Measurements from ENCODE around the gene GAPVD1.
"Not testable (repeated sequence)": the region's sequence is repeated elsewhere in the genome, so short reads cannot be mapped to it uniquely, and the experiment has no call there.

The GAPVD1 gene

DNA sequence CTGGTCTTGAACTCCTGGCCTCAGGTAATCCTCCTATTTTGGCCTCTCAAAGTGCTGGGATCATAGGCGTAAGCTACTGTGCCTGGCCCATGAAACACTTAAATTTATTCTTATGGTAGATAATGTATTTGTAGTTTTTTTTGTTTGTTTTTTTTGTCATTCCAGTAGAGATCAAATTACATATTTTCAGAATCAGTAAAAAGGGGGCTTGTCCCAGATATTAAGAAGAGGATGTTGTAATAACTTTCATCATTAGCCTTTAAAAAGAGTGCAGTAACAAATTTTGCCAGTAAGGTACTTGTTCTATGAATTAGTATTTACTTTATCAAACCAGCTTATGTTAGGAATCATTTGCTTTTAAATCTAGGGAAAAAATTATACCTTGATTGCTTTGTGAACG, 42.6 kb downstream of the GAPVD1 start:
- H3K4me1 Mint-ChIP-seq (ENCODE audit: low read depth) = no peaks in the 10 kb centered on the region
- no peak overlapping the region for H3K27ac Mint-ChIP-seq
- H3K4me3 Mint-ChIP-seq = no peak overlapping the region
- H3K9me3 Mint-ChIP-seq = no peaks in the 10 kb centered on the region
- H3K36me3 Mint-ChIP-seq (ENCODE audit: low read depth) = peaks cover 24% of the 10 kb centered on the region
- H3K27me3 Mint-ChIP-seq (ENCODE audit: low read depth) = no peaks in the 10 kb centered on the region

DNA sequence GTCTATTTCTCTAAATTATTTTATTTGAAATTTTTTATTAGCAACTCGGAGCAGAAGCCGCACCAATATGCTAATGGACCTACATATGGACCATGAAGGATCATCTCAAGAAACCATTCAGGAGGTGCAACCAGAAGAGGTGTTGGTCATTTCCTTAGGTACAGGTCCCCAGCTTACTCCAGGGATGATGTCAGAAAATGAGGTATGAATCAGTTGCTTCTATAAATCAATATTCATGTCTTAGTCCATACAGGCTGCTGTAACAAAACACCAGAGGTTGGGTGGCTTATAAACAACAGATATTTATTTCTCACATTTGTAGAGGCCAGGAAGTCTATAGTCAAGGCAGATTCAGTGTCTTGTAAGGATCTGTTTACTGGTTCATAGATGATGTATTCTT, 50.8 kb downstream of the GAPVD1 start:
- no peaks in the 10 kb centered on the region for H3K4me1 Mint-ChIP-seq (ENCODE audit: low read depth)
- no peak overlapping the region for H3K4me3 Mint-ChIP-seq
- H3K27me3 Mint-ChIP-seq (ENCODE audit: low read depth) = no peaks in the 10 kb centered on the region
- no peak overlapping the region for H3K27ac Mint-ChIP-seq
- H3K36me3 Mint-ChIP-seq (ENCODE audit: low read depth) = peaks cover 49% of the 10 kb centered on the region
- H3K9me3 Mint-ChIP-seq = peaks cover 15% of the 10 kb centered on the region

DNA sequence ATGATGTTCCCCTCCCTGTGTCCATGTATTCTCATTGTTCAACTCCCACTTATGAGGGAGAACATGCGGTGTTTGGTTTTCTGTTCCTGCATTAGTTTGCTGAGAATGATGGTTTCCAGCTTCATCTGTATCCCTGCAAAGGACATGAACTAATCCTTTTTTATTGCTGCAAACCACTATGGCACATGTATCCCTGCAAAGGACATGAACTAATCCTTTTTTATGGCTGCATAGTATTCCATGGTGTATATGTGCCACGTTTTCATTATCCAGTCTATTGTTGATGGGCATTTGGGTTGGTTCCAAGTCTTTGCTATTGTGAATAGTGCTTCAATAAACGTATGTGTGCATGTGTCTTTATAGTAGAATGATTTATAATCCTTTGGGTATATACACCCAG, 54.7 kb downstream of the GAPVD1 start:
- not testable (repeated sequence) for H3K27ac Mint-ChIP-seq; H3K27me3 Mint-ChIP-seq (ENCODE audit: low read depth); H3K4me1 Mint-ChIP-seq (ENCODE audit: low read depth); H3K4me3 Mint-ChIP-seq
- peaks cover 25% of the 10 kb centered on the region for H3K9me3 Mint-ChIP-seq
- H3K36me3 Mint-ChIP-seq (ENCODE audit: low read depth) = peaks cover 53% of the 10 kb centered on the region

DNA sequence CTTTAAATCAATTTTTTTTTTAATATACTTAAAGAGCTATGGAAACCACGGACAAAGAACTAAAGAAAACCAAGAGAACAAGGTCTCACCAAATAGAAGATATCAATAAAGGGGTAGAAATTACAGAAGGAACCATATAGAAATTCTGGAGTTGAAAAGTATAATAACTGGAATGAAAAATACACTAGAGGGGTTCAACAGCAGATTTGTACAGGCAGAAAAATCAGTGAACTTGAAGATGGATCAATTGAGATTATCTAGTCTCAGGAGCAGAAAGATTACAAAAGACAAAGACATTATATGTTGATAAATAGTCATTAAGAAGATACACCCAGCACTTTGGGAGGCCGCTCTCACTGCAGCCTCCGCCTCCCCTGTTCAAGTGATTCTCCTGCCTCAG, 56.1 kb downstream of the GAPVD1 start:
- Mint-ChIP-seq H3K4me3 (no peak overlapping the region), H3K4me1 (ENCODE audit: low read depth) (no peaks in the 10 kb centered on the region), H3K27me3 (ENCODE audit: low read depth) (no peaks in the 10 kb centered on the region), H3K36me3 (ENCODE audit: low read depth) (peaks cover 50% of the 10 kb centered on the region), H3K27ac (no peak overlapping the region), H3K9me3 (peaks cover 25% of the 10 kb centered on the region)

DNA sequence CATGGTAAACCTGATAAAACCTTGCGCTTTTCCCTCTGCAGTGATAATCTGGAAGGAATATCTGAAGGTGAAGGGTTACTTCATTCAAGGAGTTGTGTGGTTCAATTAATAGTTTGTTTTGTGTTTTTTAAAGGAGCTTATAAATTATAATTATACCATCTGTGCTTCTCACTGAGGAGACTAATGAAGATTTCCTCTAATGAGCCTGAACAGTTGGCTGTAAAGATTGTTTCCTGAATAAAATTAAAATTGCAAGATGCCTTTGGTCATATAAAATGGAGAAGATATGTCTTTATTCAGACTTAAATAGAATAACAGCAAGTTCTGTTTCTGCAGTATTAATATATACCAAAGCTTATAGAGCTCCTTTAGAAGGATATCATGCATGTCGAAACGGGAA, 59.9 kb downstream of the GAPVD1 start:
- H3K4me3 Mint-ChIP-seq = no peak overlapping the region
- H3K4me1 Mint-ChIP-seq (ENCODE audit: low read depth) = no peaks in the 10 kb centered on the region
- peaks cover 31% of the 10 kb centered on the region for H3K36me3 Mint-ChIP-seq (ENCODE audit: low read depth)
- no peaks in the 10 kb centered on the region for H3K27me3 Mint-ChIP-seq (ENCODE audit: low read depth)
- H3K27ac Mint-ChIP-seq = no peak overlapping the region
- peaks cover 13% of the 10 kb centered on the region for H3K9me3 Mint-ChIP-seq

DNA sequence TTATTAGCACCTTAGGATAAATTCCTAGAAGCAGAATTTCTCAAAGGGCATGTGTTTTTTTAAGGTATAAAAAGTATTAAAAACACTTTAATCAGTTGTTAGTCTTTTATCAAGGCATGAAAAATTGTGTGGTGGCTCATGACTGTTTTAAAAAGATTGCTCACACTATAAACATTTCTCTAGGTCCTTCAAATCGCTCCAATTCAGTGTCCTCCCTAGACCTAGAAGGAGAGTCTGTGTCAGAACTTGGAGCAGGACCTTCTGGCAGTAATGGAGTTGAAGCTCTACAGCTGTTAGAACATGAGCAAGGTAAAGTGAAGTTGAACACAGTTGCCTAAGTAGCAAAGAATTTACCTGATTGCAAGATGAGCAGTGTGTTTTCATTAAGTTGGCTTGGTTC, 62.0 kb downstream of the GAPVD1 start:
- Mint-ChIP-seq H3K4me3 (no peak overlapping the region), H3K36me3 (ENCODE audit: low read depth) (peaks cover 23% of the 10 kb centered on the region), H3K27ac (no peak overlapping the region), H3K4me1 (ENCODE audit: low read depth) (no peaks in the 10 kb centered on the region), H3K9me3 (no peaks in the 10 kb centered on the region), H3K27me3 (ENCODE audit: low read depth) (no peaks in the 10 kb centered on the region)

DNA sequence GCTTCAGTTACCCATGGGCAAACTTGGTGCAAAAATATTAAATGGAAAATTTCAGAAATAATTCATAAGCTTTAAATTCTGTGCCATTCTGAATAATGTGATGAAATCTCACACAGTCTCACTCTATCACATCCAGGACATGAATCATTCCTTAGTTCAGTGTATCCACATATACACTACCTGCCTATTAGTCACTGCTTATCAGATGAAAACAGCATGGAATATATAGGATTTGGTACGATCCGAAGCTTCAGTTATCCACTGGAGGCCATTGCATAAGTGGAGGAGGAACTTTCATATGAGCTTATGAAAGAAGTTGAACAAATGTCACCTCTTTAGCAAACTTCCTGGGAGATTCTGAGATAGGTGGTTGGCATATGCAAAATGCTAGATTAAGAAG, 64.2 kb downstream of the GAPVD1 start:
- Mint-ChIP-seq H3K27ac (no peak overlapping the region), H3K27me3 (ENCODE audit: low read depth) (no peaks in the 10 kb centered on the region), H3K36me3 (ENCODE audit: low read depth) (peaks cover 31% of the 10 kb centered on the region), H3K9me3 (no peaks in the 10 kb centered on the region), H3K4me1 (ENCODE audit: low read depth) (no peaks in the 10 kb centered on the region), H3K4me3 (no peak overlapping the region)

DNA sequence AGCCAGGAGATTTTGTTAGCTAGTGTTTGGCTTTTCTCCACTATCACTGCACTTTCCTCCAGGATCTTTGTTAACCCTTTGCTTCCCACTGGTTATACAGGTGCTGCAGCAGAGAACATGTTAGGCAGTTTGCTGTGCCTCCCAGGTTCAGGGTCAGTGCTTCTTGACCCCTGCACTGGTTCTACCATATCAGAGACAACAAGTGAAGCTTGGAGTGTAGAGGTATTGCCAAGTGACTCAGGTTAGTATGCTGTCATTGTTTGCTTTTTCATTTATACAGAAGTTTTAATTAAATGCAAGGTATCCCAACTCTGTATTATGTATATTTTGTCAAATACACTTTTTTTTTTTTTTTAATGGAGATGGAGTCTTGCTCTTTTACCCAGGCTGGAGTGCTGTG, 68.4 kb downstream of the GAPVD1 start:
- Mint-ChIP-seq H3K4me3 (no peak overlapping the region), H3K9me3 (no peaks in the 10 kb centered on the region), H3K27ac (no peak overlapping the region), H3K27me3 (ENCODE audit: low read depth) (no peaks in the 10 kb centered on the region), H3K36me3 (ENCODE audit: low read depth) (peaks cover 46% of the 10 kb centered on the region), H3K4me1 (ENCODE audit: low read depth) (peaks cover 9% of the 10 kb centered on the region)

DNA sequence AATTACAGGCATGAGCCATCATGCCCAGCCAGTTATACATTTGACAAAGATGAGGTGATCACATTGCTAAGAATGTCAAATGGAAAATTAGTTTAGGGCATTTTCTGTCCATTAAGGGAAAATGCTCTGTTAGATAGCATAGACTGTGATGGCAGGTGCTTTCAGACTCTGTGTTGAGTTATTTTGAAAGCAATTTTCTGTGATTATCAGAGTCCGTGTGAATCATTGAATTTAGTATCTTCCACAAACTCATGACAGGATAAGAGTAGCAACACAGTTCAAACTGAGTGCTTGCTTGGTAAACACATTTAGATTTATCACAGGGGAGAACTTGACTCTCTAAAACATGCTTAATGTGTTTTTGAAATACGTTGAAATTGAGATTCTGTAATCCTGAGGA, 69.0 kb downstream of the GAPVD1 start:
- H3K36me3 Mint-ChIP-seq (ENCODE audit: low read depth) = peaks cover 47% of the 10 kb centered on the region
- no peak overlapping the region for H3K27ac Mint-ChIP-seq
- peaks cover 9% of the 10 kb centered on the region for H3K4me1 Mint-ChIP-seq (ENCODE audit: low read depth)
- no peaks in the 10 kb centered on the region for H3K9me3 Mint-ChIP-seq
- H3K4me3 Mint-ChIP-seq = no peak overlapping the region
- no peaks in the 10 kb centered on the region for H3K27me3 Mint-ChIP-seq (ENCODE audit: low read depth)

DNA sequence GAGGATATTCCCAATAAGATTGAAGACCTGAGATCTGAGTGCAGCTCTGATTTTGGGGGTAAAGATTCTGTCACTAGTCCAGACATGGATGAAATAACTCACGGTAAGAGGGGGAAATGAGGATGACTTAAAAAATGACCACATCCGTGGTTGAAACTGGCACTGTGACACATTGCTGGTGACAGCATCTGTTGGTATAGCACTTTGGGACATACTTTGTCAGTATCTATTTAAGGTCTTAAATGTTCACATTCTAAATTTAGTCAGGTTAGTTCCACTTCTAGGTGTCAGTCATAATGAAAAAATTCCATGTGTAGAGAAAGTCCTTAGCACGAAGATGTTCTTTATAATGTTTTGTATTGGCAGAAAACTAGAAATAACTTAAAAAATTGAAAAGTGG, 70.9 kb downstream of the GAPVD1 start:
- Mint-ChIP-seq H3K4me1 (ENCODE audit: low read depth) (peaks cover 9% of the 10 kb centered on the region), H3K4me3 (no peak overlapping the region), H3K27me3 (ENCODE audit: low read depth) (no peaks in the 10 kb centered on the region), H3K27ac (peak overlapping the region; percentile 12), H3K9me3 (no peaks in the 10 kb centered on the region), H3K36me3 (ENCODE audit: low read depth) (peaks cover 44% of the 10 kb centered on the region)

DNA sequence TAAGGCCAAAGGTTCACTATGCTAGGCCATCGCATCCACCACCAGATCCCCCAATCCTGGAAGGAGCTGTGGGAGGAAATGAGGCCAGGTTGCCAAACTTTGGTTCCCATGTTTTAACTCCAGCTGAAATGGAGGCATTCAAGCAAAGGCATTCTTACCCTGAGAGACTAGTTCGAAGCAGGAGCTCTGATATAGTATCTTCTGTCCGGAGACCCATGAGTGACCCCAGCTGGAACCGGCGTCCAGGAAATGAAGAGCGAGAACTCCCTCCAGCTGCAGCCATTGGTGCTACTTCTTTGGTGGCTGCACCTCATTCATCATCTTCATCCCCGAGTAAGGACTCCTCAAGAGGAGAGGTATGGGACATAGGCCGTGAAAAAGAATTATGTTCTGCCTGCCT, 75.6 kb downstream of the GAPVD1 start:
- H3K4me1 Mint-ChIP-seq (ENCODE audit: low read depth) = peaks cover 3% of the 10 kb centered on the region
- H3K27ac Mint-ChIP-seq = no peak overlapping the region
- no peak overlapping the region for H3K4me3 Mint-ChIP-seq
- H3K36me3 Mint-ChIP-seq (ENCODE audit: low read depth) = peaks cover 38% of the 10 kb centered on the region
- H3K27me3 Mint-ChIP-seq (ENCODE audit: low read depth) = no peaks in the 10 kb centered on the region
- no peaks in the 10 kb centered on the region for H3K9me3 Mint-ChIP-seq

DNA sequence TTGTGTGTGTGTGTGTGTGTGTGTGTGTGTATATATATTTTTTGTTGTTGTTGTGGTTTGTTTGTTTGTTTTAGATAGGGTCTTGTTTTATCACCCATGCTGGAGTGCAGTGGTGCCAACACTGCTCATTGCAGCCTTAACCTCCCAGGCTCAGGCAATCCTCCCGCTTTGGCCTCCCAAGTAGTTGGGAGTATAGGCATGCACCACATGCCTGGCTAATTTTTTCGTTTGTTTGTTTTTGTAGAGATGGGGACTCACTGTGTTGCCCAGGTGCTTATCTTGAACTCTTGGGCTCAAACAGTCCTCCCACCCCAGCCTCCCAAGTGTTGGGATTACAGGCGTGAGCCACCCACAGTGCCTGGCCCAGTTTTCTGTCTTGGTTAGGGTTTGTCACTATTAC, 77.3 kb downstream of the GAPVD1 start:
- Mint-ChIP-seq H3K9me3 (no peaks in the 10 kb centered on the region), H3K27me3 (ENCODE audit: low read depth) (no peaks in the 10 kb centered on the region), H3K27ac (no peak overlapping the region), H3K36me3 (ENCODE audit: low read depth) (peaks cover 31% of the 10 kb centered on the region), H3K4me3 (no peak overlapping the region), H3K4me1 (ENCODE audit: low read depth) (no peaks in the 10 kb centered on the region)

DNA sequence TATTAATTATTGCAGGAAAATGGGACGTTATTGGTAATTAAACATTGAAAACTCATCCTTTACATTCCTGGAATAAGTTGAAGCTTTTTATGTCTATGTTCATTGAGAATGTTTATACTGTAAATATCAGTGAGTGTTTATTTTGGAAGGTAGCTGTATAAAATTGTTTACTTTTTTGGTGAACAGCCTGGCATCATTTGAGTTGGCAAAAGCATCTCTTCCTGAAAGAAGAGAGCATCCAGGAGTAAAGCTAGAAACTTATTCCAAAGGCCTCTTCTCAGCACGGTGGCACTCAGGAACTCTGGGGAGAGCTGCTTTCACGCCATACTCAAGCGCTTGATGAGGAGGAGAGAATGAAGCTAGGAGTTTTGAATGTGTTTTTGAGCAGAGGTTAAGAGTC, 79.9 kb downstream of the GAPVD1 start:
- H3K4me1 Mint-ChIP-seq (ENCODE audit: low read depth) = no peaks in the 10 kb centered on the region
- H3K36me3 Mint-ChIP-seq (ENCODE audit: low read depth) = peaks cover 31% of the 10 kb centered on the region
- no peak overlapping the region for H3K4me3 Mint-ChIP-seq
- no peak overlapping the region for H3K27ac Mint-ChIP-seq
- H3K27me3 Mint-ChIP-seq (ENCODE audit: low read depth) = no peaks in the 10 kb centered on the region
- no peaks in the 10 kb centered on the region for H3K9me3 Mint-ChIP-seq

DNA sequence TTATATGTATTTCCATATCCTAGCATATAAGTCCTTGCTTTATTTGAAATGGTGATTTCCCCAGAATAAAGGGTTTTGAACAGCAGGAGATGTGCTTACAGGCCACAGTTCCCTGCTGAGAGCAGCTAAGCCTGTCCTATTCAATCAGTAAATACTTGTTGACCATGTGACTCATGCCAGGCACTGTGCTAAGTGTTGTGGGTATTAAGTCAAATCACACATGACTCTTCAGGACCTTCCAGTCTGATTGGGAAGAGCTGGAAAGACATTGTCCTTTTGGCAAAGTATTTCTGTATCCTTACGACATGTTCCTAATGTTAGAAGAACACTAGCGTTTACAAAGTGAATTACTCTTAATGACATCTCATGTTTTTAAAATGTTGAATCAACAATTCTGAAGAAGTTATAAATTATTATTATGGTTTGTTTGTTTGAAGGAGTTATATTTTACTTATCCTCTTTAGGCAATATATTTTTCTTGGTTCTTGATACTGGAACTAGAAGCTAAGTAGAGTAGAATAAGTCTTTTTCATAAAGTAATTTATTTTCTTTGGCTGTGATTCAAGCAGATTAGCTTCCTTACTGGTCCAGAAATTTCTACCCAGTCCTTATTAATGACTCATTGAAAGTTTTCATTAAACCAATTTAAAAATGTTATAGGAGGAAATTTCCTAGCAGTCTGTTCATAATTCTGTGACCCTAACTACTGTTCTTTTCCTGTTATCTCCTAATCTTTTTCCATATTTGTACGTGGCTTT, 82.1 kb downstream of the GAPVD1 start:
- H3K4me3 Mint-ChIP-seq = no peak overlapping the region
- H3K36me3 Mint-ChIP-seq (ENCODE audit: low read depth) = peaks cover 29% of the 10 kb centered on the region
- H3K9me3 Mint-ChIP-seq = no peaks in the 10 kb centered on the region
- H3K27me3 Mint-ChIP-seq (ENCODE audit: low read depth) = no peaks in the 10 kb centered on the region
- H3K4me1 Mint-ChIP-seq (ENCODE audit: low read depth) = no peaks in the 10 kb centered on the region
- H3K27ac Mint-ChIP-seq = no peak overlapping the region

DNA sequence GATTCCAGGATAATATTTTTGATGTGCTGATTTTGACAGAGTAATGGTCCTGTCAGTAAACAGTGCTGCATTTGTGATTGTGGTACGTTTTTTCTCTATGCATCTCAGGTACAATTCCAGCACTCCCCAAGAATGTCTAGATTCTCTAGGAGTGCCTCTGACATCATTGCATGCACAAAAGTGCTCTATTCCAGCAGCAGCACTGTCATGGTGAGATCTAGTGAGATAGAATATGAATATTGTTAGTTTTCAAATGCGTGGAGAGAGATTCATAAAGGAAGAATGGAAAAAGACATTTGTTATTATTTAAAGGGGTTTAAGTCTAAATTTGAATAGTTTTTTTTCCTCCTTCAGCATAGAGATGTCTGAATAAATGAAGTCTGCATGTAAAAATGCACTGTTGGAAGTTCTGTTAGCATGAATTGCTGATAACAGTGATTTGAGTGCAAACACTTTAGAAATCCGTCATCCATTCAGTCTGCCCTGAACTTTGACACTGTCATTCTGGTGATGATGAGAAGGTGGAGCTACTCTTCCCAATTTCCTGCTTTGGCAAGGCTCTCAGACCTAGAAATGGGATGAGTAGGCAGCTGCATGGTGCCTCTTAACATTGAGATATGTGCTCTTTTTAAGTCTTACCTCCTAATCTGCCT, 84.6 kb downstream of the GAPVD1 start:
- H3K4me3 Mint-ChIP-seq = no peak overlapping the region
- H3K27ac Mint-ChIP-seq = no peak overlapping the region
- H3K9me3 Mint-ChIP-seq = peaks cover 8% of the 10 kb centered on the region
- H3K4me1 Mint-ChIP-seq (ENCODE audit: low read depth) = no peaks in the 10 kb centered on the region
- no peaks in the 10 kb centered on the region for H3K27me3 Mint-ChIP-seq (ENCODE audit: low read depth)
- H3K36me3 Mint-ChIP-seq (ENCODE audit: low read depth) = peaks cover 47% of the 10 kb centered on the region
